Fibroblast of villous mesenchyme (primary cell): ENCODE data around the gene RPL28. TPM values are rescaled to one million over a fixed set of nuclear protein-coding genes. Genes with fewer than 3 reads are reported as not detected.
A peak's percentile ranks its signal among the peaks of the same experiment; 100 is the strongest.

Experiments
- DNase-seq: peaks from one replicate; pipeline ENCODE4 v3.0.0-alpha.2; 2010; ENCODE audit warnings: low read depth
- H3K4me3 ChIP-seq: 2 replicates; pipeline ENCODE4 v1.5.1; 2011; ENCODE audit warnings: low read depth, mild to moderate bottlenecking, low read length
- CTCF ChIP-seq: IDR thresholded peaks from 2 replicates; pipeline ENCODE4 v1.5.1; 2012; ENCODE audit warnings: low read depth, mild to moderate bottlenecking, low read length; ENCODE audit not compliant: insufficient read depth
- total RNA-seq: library from RNA; depleted of rRNA; stranded (reverse); fragments of >200 nt; gene quantifications from 2 replicates; pipeline ENCODE4 v1.2.3, GENCODE V29; 2012

RPL28 gene
- total RNA-seq, 1 donor, result 124 TPM

GRCh38 chr19:55373993-55374757 lies 11.6 kb upstream of the RPL28 start:
- DNase-seq, result peak; percentile 81
- H3K4me3 ChIP-seq, result no peak overlapping the region
- TF ChIP-seq CTCF, result no peak

GRCh38 chr19:55376241-55376933 lies 9.3 kb upstream of the RPL28 start, which contains the start of gene TMEM190:
TSS of gene TMEM190 (plus strand) at chr19:55376826. CDS start at chr19:55376854, 28 bp downstream.
- no peak within 1 kb of the TSS for H3K4me3 ChIP-seq
- no peak for TF ChIP-seq CTCF
- no peak for DNase-seq

- no peak overlapping the region for H3K4me3 ChIP-seq
- TF ChIP-seq CTCF, result no peak
- DNase-seq, result no peak
Measured at GRCh38 chr19:55377356-55378131, 8.2 kb upstream of the RPL28 start.

GRCh38 chr19:55379174-55379573 lies 6.6 kb upstream of the RPL28 start:
- DNase-seq, result no peak
- H3K4me3 ChIP-seq, result no peak overlapping the region
- TF ChIP-seq CTCF, result no peak

GRCh38 chr19:55382013-55382412 lies 3.7 kb upstream of the RPL28 start:
- no peak for TF ChIP-seq CTCF
- H3K4me3 ChIP-seq, result no peak overlapping the region
- DNase-seq, result no peak

GRCh38 chr19:55382522-55383054 lies 3.1 kb upstream of the RPL28 start:
- H3K4me3 ChIP-seq, result no peak overlapping the region
- TF ChIP-seq CTCF, result no peak
- no peak for DNase-seq
